Common myeloid progenitor, CD34-positive (primary cell): ENCODE results near the gene RLF.

Source experiments
- CTCF ChIA-PET: fragments of 350-600 bp; sonication (Branson Sonifier 250); formaldehyde crosslinking; loops from one replicate; lab custom pipeline; 2021; ENCODE audit warnings: antibody characterized with exemption; lab: Charles Lee
- POLR2A ChIA-PET: fragments of 350-600 bp; sonication (Branson Sonifier 250); formaldehyde crosslinking; loops from one replicate; lab custom pipeline; 2021; ENCODE audit warnings: antibody characterized with exemption; lab: Charles Lee
- DNase-seq, 3 donors: peaks; one replicate each; pipeline versions ENCODE4 v3.0.0 to v3.0.0-alpha.2; 2013
- H3K27ac ChIP-seq, 2 experiments: 1 replicate in 1 of 2; 2 replicates in 1 of 2; pipeline ENCODE4 v1.7.0; 2013; ENCODE audit warnings: inconsistent platforms in 2 of 2, low read length in 2 of 2, mild to moderate bottlenecking in 2 of 2, low read depth in 1 of 2, moderate library complexity in 1 of 2; ENCODE audit not compliant: severe bottlenecking in 2 of 2, insufficient read depth in 1 of 2, poor library complexity in 1 of 2
- H3K27me3 ChIP-seq, 5 experiments: replicated peaks in 2 of 5; 1 replicate in 3 of 5; 2 replicates in 2 of 5; pipeline versions ENCODE4 v1.6.1 to v1.7.0; 2013; ENCODE audit warnings: low read length in 4 of 5, mild to moderate bottlenecking in 2 of 5, moderate library complexity in 2 of 5, inconsistent platforms in 1 of 5; ENCODE audit not compliant: insufficient read depth in 5 of 5, control insufficient read depth in 4 of 5
- H3K36me3 ChIP-seq, 4 experiments: 1 replicate in 2 of 4; 2 replicates in 2 of 4; pipeline versions ENCODE4 v1.6.1 to v1.7.0; 2013; ENCODE audit warnings: low read length in 3 of 4, control low read depth in 1 of 4, mild to moderate bottlenecking in 1 of 4; ENCODE audit not compliant: control insufficient read depth in 4 of 4, insufficient read depth in 4 of 4
- H3K4me1 ChIP-seq, 4 experiments: 1 replicate in 3 of 4; 2 replicates in 1 of 4; pipeline versions ENCODE4 v1.6.1 to v1.7.1; 2013; ENCODE audit warnings: low read length in 3 of 4, mild to moderate bottlenecking in 3 of 4, control low read depth in 1 of 4, inconsistent platforms in 1 of 4, moderate library complexity in 1 of 4; ENCODE audit not compliant: control insufficient read depth in 4 of 4, insufficient read depth in 4 of 4; ENCODE audit errors: control extremely low read depth in 1 of 4
- H3K4me3 ChIP-seq, 7 experiments: 1 replicate in 4 of 7; 2 replicates in 3 of 7; pipeline versions ENCODE4 v1.5.1 to v1.7.0; 2013; ENCODE audit warnings: mild to moderate bottlenecking in 7 of 7, low read length in 6 of 7, moderate library complexity in 6 of 7, inconsistent platforms in 2 of 7, low read depth in 2 of 7, control low read depth in 1 of 7; ENCODE audit not compliant: insufficient read depth in 4 of 7, control insufficient read depth in 1 of 7; ENCODE audit errors: extremely low read depth in 1 of 7
- H3K9me3 ChIP-seq, 5 experiments: 1 replicate in 4 of 5; 2 replicates in 1 of 5; pipeline versions ENCODE4 v1.6.1 to v1.7.1; 2013; ENCODE audit warnings: low read length in 4 of 5, mild to moderate bottlenecking in 2 of 5, inconsistent platforms in 1 of 5, low read depth in 1 of 5, moderate library complexity in 1 of 5; ENCODE audit not compliant: control insufficient read depth in 4 of 5, insufficient read depth in 2 of 5; ENCODE audit errors: control extremely low read depth in 1 of 5
- WGBS: methylation state at CpG from one replicate; pipeline ENCODE4 v1.1.5; 2013; ENCODE audit not compliant: insufficient coverage; 5-methylcytosine and 5-hydroxymethylcytosine counted together

RLF gene

GRCh38 chr1:40153073-40153770, 8.0 kb upstream of the RLF start:
- Histone ChIP-seq H3K4me3 (peak overlapping the region in 6 of 7 experiments; percentile 6 to 77 (median 44)), H3K27ac (peak overlapping the region; percentile 35 to 80), H3K27me3 (no peaks in the 10 kb centered on the region), H3K36me3 (no peaks in the 10 kb centered on the region), H3K4me1 (peaks cover 12 to 28% (median 27%) of the 10 kb centered on the region in 4 experiments), H3K9me3 (no peaks in the 10 kb centered on the region)
- peak; percentile 89 to 90 (median 90) for DNase-seq
- no CpG with 5 or more reads among the region's 2 CpGs for WGBS
- ChIA-PET CTCF (interaction anchor here (0.7 to 6.4 kb wide), 39 partner anchors 9 to 798 kb away, joined by 3 to 81 read pairs (median 4); partner anchors contain the start of genes COL9A2 and RLF), POLR2A (interaction anchor here (0.7 to 1.5 kb wide), 5 partner anchors 40 to 408 kb away, joined by 3 to 6 read pairs (median 4); no protein-coding TSS in a partner anchor)

- H3K27me3 ChIP-seq: no peaks in the 10 kb centered on the region
- H3K27ac ChIP-seq: no peak overlapping the region
- peak in 1 of 3 donors; percentile 7 for DNase-seq
- H3K36me3 ChIP-seq: no peaks in the 10 kb centered on the region
- no peaks in the 10 kb centered on the region for H3K9me3 ChIP-seq
- peaks cover 12 to 28% (median 27%) of the 10 kb centered on the region in 4 experiments for H3K4me1 ChIP-seq
- CTCF ChIA-PET: interaction anchor here (1.2 to 6.4 kb wide), 6 partner anchors 9 to 250 kb away, joined by 3 to 81 read pairs (median 45); no protein-coding TSS in a partner anchor
- WGBS: no CpG with 5 or more reads among the region's 3 CpGs
- POLR2A ChIA-PET: interaction anchor here (0.6 kb wide), 1 partner anchor 67 kb away, joined by 4 read pairs; no protein-coding TSS in a partner anchor
- H3K4me3 ChIP-seq: no peak overlapping the region
Measured at GRCh38 chr1:40155135-40155534, 6.1 kb upstream of the RLF start.

GRCh38 chr1:40155910-40156309, 5.3 kb upstream of the RLF start:
- WGBS: no CpG with 5 or more reads among the region's 3 CpGs
- DNase-seq: no peak
- H3K4me1 ChIP-seq: peaks cover 16 to 32% (median 29%) of the 10 kb centered on the region in 4 experiments
- no peaks in the 10 kb centered on the region for H3K27me3 ChIP-seq
- H3K36me3 ChIP-seq: no peaks in the 10 kb centered on the region
- no peak overlapping the region for H3K4me3 ChIP-seq
- H3K27ac ChIP-seq: no peak overlapping the region
- ChIA-PET POLR2A (interaction anchor here (0.7 kb wide), 1 partner anchor 29 kb away, joined by 4 read pairs; no protein-coding TSS in a partner anchor), CTCF (interaction anchor here (1.2 to 6.4 kb wide), 6 partner anchors 10 to 249 kb away, joined by 3 to 81 read pairs (median 45); no protein-coding TSS in a partner anchor)
- no peaks in the 10 kb centered on the region for H3K9me3 ChIP-seq

GRCh38 chr1:40160806-40161124, 422 bp upstream of the RLF start:
- H3K36me3 ChIP-seq: peaks cover 0 to 3% (median 0%) of the 10 kb centered on the region in 4 experiments
- peak overlapping the region in 6 of 7 experiments; percentile 82 to 100 (median 97) for H3K4me3 ChIP-seq
- H3K4me1 ChIP-seq: peaks cover 21 to 43% (median 33%) of the 10 kb centered on the region in 4 experiments
- WGBS: 45% methylated on average over 6 of the region's 7 CpGs
- POLR2A ChIA-PET: interaction anchor here (0.6 to 0.8 kb wide), 2 partner anchors 13 to 460 kb away, joined by 3 read pairs; no protein-coding TSS in a partner anchor
- H3K9me3 ChIP-seq: no peaks in the 10 kb centered on the region
- H3K27me3 ChIP-seq: no peaks in the 10 kb centered on the region
- CTCF ChIA-PET: interaction anchor here (3.4 kb wide), 1 partner anchor 8 kb away, joined by 28 read pairs; no protein-coding TSS in a partner anchor
- peak overlapping the region; percentile 94 to 98 for H3K27ac ChIP-seq
- DNase-seq: no peak

- WGBS: 1% methylated on average over 11 of the region's 16 CpGs
- Histone ChIP-seq H3K4me1 (peaks cover 21 to 43% (median 33%) of the 10 kb centered on the region in 4 experiments), H3K9me3 (no peaks in the 10 kb centered on the region), H3K36me3 (peaks cover 0 to 3% (median 0%) of the 10 kb centered on the region in 4 experiments), H3K27me3 (no peaks in the 10 kb centered on the region), H3K4me3 (peak overlapping the region; percentile 82 to 100 (median 97)), H3K27ac (peak overlapping the region; percentile 94 to 98)
- CTCF ChIA-PET: interaction anchor here (1.0 to 3.4 kb wide), 6 partner anchors 9 to 28 kb away, joined by 3 to 28 read pairs (median 8); no protein-coding TSS in a partner anchor
- DNase-seq: peak in 2 of 3 donors; percentile 30 to 61
- POLR2A ChIA-PET: interaction anchor here (0.6 kb wide), 1 partner anchor 24 kb away, joined by 3 read pairs; no protein-coding TSS in a partner anchor
Measured at GRCh38 chr1:40161888-40162397, 756 bp downstream of the RLF start.

- Histone ChIP-seq H3K4me1 (peaks cover 24 to 46% (median 33%) of the 10 kb centered on the region in 4 experiments), H3K4me3 (peak overlapping the region in 6 of 7 experiments; percentile 82 to 100 (median 97)), H3K27me3 (no peaks in the 10 kb centered on the region), H3K36me3 (peaks cover 0 to 3% (median 0%) of the 10 kb centered on the region in 4 experiments), H3K27ac (peak overlapping the region; percentile 94 to 98), H3K9me3 (no peaks in the 10 kb centered on the region)
- no peak for DNase-seq
- WGBS: 41% methylated on average over 2 of the region's 4 CpGs
- CTCF ChIA-PET: interaction anchor here (1.0 to 3.4 kb wide), 7 partner anchors 9 to 27 kb away, joined by 3 to 28 read pairs (median 7); no protein-coding TSS in a partner anchor
- POLR2A ChIA-PET: interaction anchor here (0.6 kb wide), 1 partner anchor 66 kb away, joined by 4 read pairs; the partner anchor contains the start of gene PPT1
Measured at GRCh38 chr1:40162753-40163441, 1.7 kb downstream of the RLF start.
